MM.1S (cell line): Measurements from ENCODE around the gene MAGI1.

ENCODE experiments used
- DNase-seq: peaks from one replicate; pipeline ENCODE4 v3.0.0-alpha.2; 2015
- H2AFZ ChIP-seq: fragments of 300-600 bp; sonication (generic); 2 replicates; pipeline ENCODE4 v1.6.0; 2016; ENCODE audit warnings: antibody characterized with exemption, low read length
- H3F3A ChIP-seq: fragments of 300-600 bp; sonication (generic); 2 replicates; pipeline ENCODE4 v1.6.1; 2016; ENCODE audit warnings: mild to moderate bottlenecking, antibody characterized with exemption, low read length, moderate library complexity, mixed read lengths; ENCODE audit not compliant: insufficient read depth
- H3K27ac ChIP-seq: fragments of 300-600 bp; sonication (generic); 2 replicates; pipeline ENCODE4 v1.5.1; 2016; ENCODE audit warnings: mild to moderate bottlenecking, low read length
- H3K27me3 ChIP-seq: fragments of 300-600 bp; sonication (generic); replicated peaks from 2 replicates; pipeline ENCODE4 v1.6.0; 2016; ENCODE audit warnings: low read length; ENCODE audit not compliant: insufficient read depth
- H3K36me3 ChIP-seq: fragments of 300-600 bp; sonication (generic); replicated peaks from 2 replicates; pipeline ENCODE4 v1.6.1; 2016; ENCODE audit warnings: mild to moderate bottlenecking, low read length, mixed read lengths; ENCODE audit not compliant: insufficient read depth
- H3K4me1 ChIP-seq: fragments of 300-600 bp; sonication (generic); 2 replicates; pipeline ENCODE4 v1.6.1; 2016; ENCODE audit warnings: low read length, mixed read lengths
- H3K4me2 ChIP-seq: fragments of 300-600 bp; sonication (generic); 2 replicates; pipeline ENCODE4 v1.6.0; 2016; ENCODE audit warnings: low read depth, low read length
- H3K4me3 ChIP-seq: fragments of 300-600 bp; sonication (generic); 2 replicates; pipeline ENCODE4 v1.5.1; 2016; ENCODE audit warnings: low read length, mixed read lengths
- H3K79me2 ChIP-seq: fragments of 300-600 bp; sonication (generic); 2 replicates; pipeline ENCODE4 v1.6.1; 2016; ENCODE audit warnings: mixed run types, low read length, mixed read lengths
- H3K9ac ChIP-seq: fragments of 300-600 bp; sonication (generic); 2 replicates; pipeline ENCODE4 v1.6.1; 2016; ENCODE audit warnings: low read length, mixed read lengths
- H3K9me2 ChIP-seq: fragments of 300-600 bp; sonication (generic); replicated peaks from 2 replicates; pipeline ENCODE4 v1.6.1; 2016; ENCODE audit warnings: mild to moderate bottlenecking, low read length, mixed read lengths; ENCODE audit not compliant: insufficient read depth
- H3K9me3 ChIP-seq: fragments of 300-600 bp; sonication (generic); replicated peaks from 2 replicates; pipeline ENCODE4 v1.6.1; 2016; ENCODE audit warnings: mild to moderate bottlenecking, low read length, mixed read lengths; ENCODE audit not compliant: insufficient read depth
- H4K20me1 ChIP-seq: fragments of 300-600 bp; sonication (generic); 2 replicates; pipeline ENCODE4 v1.6.1; 2016; ENCODE audit warnings: mild to moderate bottlenecking, low read length, moderate library complexity, mixed read lengths; ENCODE audit not compliant: insufficient read depth
- EZH2 ChIP-seq: fragments of 300-600 bp; sonication (generic); optimal IDR thresholded peaks from 2 replicates; pipeline ENCODE3; 2017; ENCODE audit warnings: low read depth, mild to moderate bottlenecking, antibody characterized with exemption, low read length, mixed read lengths
- EZH2phosphoT487 ChIP-seq: fragments of 300-600 bp; sonication (generic); IDR thresholded peaks from 2 replicates; pipeline ENCODE4 v1.6.1; 2018; ENCODE audit warnings: antibody characterized with exemption, low read length
- TF ChIP-seq, protein P1 (sequence below): fragments of 300-600 bp; sonication (generic); IDR thresholded peaks from 2 replicates; pipeline ENCODE4 v1.5.1; 2016; ENCODE audit warnings: antibody characterized with exemption, low read length, mixed read lengths

Gene MAGI1

GRCh38 chr3:65343026-65343425 is 695.7 kb downstream of the MAGI1 start:
- H3K36me3 ChIP-seq: no peaks in the 10 kb centered on the region
- H3K4me1 ChIP-seq: no peaks in the 10 kb centered on the region
- no peak overlapping the region for H3K27ac ChIP-seq
- H3K4me2 ChIP-seq: no peak overlapping the region
- no peak overlapping the region for H3K9ac ChIP-seq
- H3K27me3 ChIP-seq: no peaks in the 10 kb centered on the region
- DNase-seq: no peak
- H3K79me2 ChIP-seq: no peaks in the 10 kb centered on the region
- H2AFZ ChIP-seq: no peak overlapping the region
- H3K9me3 ChIP-seq: no peaks in the 10 kb centered on the region
- H3K4me3 ChIP-seq: no peak overlapping the region
- H3F3A ChIP-seq: no peaks in the 10 kb centered on the region
- no peaks in the 10 kb centered on the region for H3K9me2 ChIP-seq
- no peaks in the 10 kb centered on the region for H4K20me1 ChIP-seq
- TF ChIP-seq, protein P1, sequence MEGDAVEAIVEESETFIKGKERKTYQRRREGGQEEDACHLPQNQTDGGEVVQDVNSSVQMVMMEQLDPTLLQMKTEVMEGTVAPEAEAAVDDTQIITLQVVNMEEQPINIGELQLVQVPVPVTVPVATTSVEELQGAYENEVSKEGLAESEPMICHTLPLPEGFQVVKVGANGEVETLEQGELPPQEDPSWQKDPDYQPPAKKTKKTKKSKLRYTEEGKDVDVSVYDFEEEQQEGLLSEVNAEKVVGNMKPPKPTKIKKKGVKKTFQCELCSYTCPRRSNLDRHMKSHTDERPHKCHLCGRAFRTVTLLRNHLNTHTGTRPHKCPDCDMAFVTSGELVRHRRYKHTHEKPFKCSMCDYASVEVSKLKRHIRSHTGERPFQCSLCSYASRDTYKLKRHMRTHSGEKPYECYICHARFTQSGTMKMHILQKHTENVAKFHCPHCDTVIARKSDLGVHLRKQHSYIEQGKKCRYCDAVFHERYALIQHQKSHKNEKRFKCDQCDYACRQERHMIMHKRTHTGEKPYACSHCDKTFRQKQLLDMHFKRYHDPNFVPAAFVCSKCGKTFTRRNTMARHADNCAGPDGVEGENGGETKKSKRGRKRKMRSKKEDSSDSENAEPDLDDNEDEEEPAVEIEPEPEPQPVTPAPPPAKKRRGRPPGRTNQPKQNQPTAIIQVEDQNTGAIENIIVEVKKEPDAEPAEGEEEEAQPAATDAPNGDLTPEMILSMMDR: no peak
- no peak for TF ChIP-seq EZH2
- TF ChIP-seq EZH2phosphoT487: no peak

DNA sequence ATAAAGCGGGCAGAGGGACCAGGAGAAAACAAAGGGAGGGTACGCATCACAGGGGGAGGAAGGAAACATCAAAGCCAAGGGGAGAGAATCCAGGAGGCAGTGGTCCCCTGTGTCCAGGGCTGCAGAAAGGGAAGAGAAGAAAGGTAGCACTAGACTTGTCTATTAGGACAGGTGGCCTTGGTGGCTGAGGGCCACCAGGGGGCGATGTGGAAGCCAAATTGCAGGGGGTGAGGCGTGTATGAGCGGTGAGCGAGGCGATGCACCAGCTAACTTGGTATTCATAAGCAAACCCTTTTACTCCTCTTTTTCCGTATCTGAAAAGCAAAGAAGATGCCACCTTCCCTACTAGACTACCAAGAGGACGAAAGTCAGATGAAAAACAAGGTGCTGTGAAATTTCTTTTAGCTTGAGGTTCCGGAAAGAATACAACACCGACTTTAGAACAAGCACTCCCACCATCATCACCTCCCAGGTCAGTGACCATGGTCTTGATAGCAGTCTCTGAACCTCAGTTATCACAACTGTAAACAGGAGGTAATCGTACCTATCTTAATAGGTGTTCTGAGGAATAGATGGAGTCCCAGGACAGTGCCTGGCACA is 696.5 kb downstream of the MAGI1 start:
- Histone ChIP-seq H3K9me3 (no peaks in the 10 kb centered on the region), H3F3A (no peaks in the 10 kb centered on the region), H3K4me3 (no peak overlapping the region), H3K27ac (no peak overlapping the region), H3K9ac (no peak overlapping the region), H3K9me2 (no peaks in the 10 kb centered on the region), H2AFZ (no peak overlapping the region), H3K79me2 (no peaks in the 10 kb centered on the region), H4K20me1 (no peaks in the 10 kb centered on the region), H3K36me3 (no peaks in the 10 kb centered on the region), H3K4me2 (no peak overlapping the region), H3K27me3 (no peaks in the 10 kb centered on the region), H3K4me1 (no peaks in the 10 kb centered on the region)
- DNase-seq: peak; percentile 23
- TF ChIP-seq EZH2phosphoT487: no peak
- TF ChIP-seq, protein P1: peak; percentile 61

DNA sequence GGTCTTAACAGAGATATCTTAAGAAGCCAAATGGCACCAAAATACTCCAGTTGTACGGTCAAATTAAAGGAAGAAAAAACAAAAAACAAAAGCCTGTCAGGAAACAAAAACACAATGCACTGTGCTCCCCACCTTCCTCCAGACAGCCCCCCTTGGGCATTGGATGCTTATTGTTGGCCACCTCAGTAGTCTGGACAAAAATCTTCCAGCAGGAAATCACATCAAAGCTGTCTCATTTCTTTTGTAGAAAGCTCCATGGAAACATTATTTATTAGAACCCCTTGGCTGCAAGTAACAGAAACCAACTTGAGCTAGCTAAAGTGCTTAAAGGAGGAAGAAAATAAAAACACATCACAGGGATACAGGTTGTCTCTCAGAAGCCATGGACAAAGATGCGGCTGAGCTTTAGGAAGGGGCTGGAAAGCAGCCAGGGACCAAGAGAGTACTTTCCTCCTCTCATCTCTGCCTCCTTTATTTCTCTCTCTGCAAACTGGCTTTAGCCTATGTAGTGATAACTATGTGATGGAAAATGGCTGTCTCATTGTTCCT is 699.5 kb downstream of the MAGI1 start:
- Histone ChIP-seq H2AFZ (no peak overlapping the region), H3K9me3 (no peaks in the 10 kb centered on the region), H3K27me3 (no peaks in the 10 kb centered on the region), H4K20me1 (no peaks in the 10 kb centered on the region), H3K4me1 (no peaks in the 10 kb centered on the region), H3K79me2 (no peaks in the 10 kb centered on the region), H3K36me3 (no peaks in the 10 kb centered on the region), H3K4me3 (no peak overlapping the region), H3K27ac (no peak overlapping the region), H3K4me2 (no peak overlapping the region), H3K9ac (no peak overlapping the region), H3F3A (no peaks in the 10 kb centered on the region), H3K9me2 (no peaks in the 10 kb centered on the region)
- TF ChIP-seq EZH2phosphoT487 (no peak), EZH2 (no peak)
- TF ChIP-seq, protein P1: no peak
- no peak for DNase-seq
